ENCODE results near the gene RPL39L. TPM values are rescaled to one million over a fixed set of nuclear protein-coding genes. Genes with fewer than 3 reads are reported as not detected.

RPL39L gene
- total RNA-seq, 2 donors from 2014 or later, result 7.8 TPM; not detected in 1

DNA sequence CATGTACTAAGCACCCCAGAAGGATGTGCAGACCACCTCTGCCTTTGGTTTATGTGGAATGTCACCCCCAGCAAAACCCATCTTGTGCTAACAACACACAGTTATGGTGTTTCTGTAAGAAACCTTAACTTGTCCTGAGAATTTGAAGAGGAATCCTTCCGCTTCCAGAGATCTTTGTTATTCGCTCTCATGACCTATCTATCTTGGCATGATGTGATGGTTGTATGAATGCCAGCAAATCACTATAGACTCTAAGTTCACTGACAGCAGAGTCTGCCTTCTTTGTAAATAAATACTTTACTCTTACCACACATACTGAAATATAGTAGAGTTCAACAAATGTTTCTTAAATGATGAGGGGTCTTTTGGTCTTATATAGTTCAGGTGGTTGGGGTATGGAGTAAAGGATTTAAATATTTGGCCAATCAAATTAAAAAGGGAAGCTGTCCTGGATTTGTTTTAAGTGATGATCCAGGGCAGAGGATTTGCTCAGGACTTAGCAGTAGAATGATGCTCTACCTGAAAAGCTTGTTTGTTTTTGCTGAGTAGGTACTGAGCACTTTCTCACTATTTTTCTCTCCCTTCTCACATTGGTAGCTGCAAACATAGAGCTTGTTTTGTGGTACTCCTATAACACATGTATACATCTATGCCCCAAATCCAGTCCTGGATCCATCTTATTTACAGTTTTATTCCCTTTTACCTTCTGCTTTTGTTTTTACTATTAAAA, 30.1 kb upstream of the RPL39L start:
- Histone ChIP-seq H3K9me3 (no peaks in the 10 kb centered on the region), H3K4me1 (no peaks in the 10 kb centered on the region), H3K27me3 (no peaks in the 10 kb centered on the region), H3K27ac (no peak overlapping the region), H3K4me3 (no peak overlapping the region), H3K36me3 (replicated peaks in 1 of 2; ENCODE audit: insufficient read depth in 1 of 2, low read depth in 2 of 2) (no peaks in the 10 kb centered on the region)
- ATAC-seq, result no peak
- no peak for DNase-seq
- WGBS, 2 donors, result 61 to 78% methylated on average over 2 of the region's 2 CpGs
- intact Hi-C loops (cut with DNase I), result loop anchor here (10.0 kb wide), 2 partner anchors 55 to 315 kb away; no protein-coding TSS in a partner anchor
- TF ChIP-seq, protein P1, sequence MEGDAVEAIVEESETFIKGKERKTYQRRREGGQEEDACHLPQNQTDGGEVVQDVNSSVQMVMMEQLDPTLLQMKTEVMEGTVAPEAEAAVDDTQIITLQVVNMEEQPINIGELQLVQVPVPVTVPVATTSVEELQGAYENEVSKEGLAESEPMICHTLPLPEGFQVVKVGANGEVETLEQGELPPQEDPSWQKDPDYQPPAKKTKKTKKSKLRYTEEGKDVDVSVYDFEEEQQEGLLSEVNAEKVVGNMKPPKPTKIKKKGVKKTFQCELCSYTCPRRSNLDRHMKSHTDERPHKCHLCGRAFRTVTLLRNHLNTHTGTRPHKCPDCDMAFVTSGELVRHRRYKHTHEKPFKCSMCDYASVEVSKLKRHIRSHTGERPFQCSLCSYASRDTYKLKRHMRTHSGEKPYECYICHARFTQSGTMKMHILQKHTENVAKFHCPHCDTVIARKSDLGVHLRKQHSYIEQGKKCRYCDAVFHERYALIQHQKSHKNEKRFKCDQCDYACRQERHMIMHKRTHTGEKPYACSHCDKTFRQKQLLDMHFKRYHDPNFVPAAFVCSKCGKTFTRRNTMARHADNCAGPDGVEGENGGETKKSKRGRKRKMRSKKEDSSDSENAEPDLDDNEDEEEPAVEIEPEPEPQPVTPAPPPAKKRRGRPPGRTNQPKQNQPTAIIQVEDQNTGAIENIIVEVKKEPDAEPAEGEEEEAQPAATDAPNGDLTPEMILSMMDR (IDR thresholded peaks at IDR 0.05), result no peak
- TF ChIP-seq POLR2A (IDR thresholded peaks at IDR 0.05), result no peak

DNA sequence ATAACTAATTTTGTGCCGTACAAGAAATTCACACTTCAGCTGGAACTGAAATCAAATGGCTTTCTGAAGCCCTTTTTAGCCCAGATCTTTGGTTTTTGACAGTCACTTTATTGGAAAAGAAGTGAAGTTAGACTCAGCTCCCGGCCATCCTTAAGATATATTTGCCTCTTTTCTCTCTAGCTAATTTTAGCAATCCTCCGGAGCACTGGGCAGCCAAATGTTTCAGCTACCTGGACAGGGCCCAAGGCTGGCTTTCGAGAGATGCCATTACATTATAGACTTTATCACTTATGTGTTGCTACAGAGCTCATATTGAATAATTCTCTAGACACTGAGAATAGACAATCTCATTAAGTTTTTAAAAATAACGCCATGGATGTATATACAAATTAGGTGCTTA, 28.5 kb upstream of the RPL39L start:
- ATAC-seq (no peak), DNase-seq (no peak)
- H3K4me3 ChIP-seq, result no peak overlapping the region
- 64 to 70% methylated on average over 5 of the region's 5 CpGs for WGBS, 2 donors
- H3K36me3 ChIP-seq (replicated peaks in 1 of 2; ENCODE audit: insufficient read depth in 1 of 2, low read depth in 2 of 2), result no peaks in the 10 kb centered on the region
- H3K9me3 ChIP-seq, result no peaks in the 10 kb centered on the region
- intact Hi-C loops (cut with DNase I), result loop anchor here (10.0 kb wide), 2 partner anchors 53 to 313 kb away; no protein-coding TSS in a partner anchor
- H3K27ac ChIP-seq, result no peak overlapping the region
- no peaks in the 10 kb centered on the region for H3K27me3 ChIP-seq
- TF ChIP-seq, protein P1 (IDR thresholded peaks at IDR 0.05), result no peak
- no peaks in the 10 kb centered on the region for H3K4me1 ChIP-seq

DNA sequence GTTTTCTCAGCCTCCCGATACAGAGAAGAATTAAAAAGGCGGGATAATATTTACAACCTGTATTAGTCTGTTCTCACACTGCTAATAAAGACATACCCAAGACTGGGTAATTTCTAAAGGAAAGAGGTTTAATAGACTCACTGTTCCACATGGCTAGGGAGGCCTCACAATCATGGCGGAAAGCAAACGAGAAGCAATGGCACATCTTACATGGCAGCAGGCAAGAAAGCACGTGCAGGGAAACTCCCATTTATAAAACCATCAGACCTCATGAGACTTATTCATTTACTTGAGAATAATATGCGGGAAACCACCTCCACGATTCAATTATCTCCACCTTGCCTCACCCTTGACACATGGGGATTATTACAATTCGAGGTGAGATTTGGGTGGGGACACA, 27.5 kb upstream of the RPL39L start:
- Histone ChIP-seq H3K27me3 (no peaks in the 10 kb centered on the region), H3K4me3 (no peak overlapping the region), H3K27ac (no peak overlapping the region), H3K36me3 (replicated peaks in 1 of 2; ENCODE audit: insufficient read depth in 1 of 2, low read depth in 2 of 2) (no peaks in the 10 kb centered on the region), H3K9me3 (no peaks in the 10 kb centered on the region), H3K4me1 (no peaks in the 10 kb centered on the region)
- no peak for DNase-seq
- no peak for ATAC-seq
- intact Hi-C loops (cut with DNase I), result loop anchor here (10.0 kb wide), 2 partner anchors 52 to 312 kb away; no protein-coding TSS in a partner anchor
- WGBS, 2 donors, result 73 to 76% methylated on average over 8 of the region's 8 CpGs
- TF ChIP-seq, protein P1 (IDR thresholded peaks at IDR 0.05), result no peak

DNA sequence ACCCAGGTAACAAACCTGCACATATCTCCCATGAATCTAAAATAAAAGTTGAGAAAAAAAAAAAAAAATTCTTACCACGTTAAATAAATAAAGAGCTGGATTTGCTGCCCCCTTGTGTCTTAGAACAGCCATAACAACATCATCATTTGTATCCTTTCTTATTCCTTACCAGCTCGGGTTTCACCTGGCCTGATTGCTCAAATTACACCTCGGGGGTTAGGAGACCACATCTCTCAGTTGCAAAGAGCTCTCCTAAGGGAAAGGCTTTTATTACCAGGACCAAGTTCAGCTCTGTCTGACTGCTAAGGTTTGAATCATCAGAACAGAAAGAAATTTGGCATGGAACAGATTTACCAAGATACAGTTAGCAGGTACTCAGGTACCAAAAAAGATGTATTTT, 25.8 kb upstream of the RPL39L start:
- ATAC-seq (peak; percentile 56), DNase-seq (peak; percentile 28 to 69 (median 45))
- no peak overlapping the region for H3K4me3 ChIP-seq
- no peak overlapping the region for H3K27ac ChIP-seq
- intact Hi-C loops (cut with DNase I), result loop anchor here (10.0 kb wide), 2 partner anchors 50 to 310 kb away; no protein-coding TSS in a partner anchor
- no peaks in the 10 kb centered on the region for H3K4me1 ChIP-seq
- 0% methylated on average over 3 of the region's 3 CpGs for WGBS, 2 donors
- no peaks in the 10 kb centered on the region for H3K27me3 ChIP-seq
- TF ChIP-seq, protein P1 (IDR thresholded peaks at IDR 0.05), result peak; percentile 62 to 93 (median 73)
- TF ChIP-seq POLR2A (IDR thresholded peaks at IDR 0.05), result no peak
- no peaks in the 10 kb centered on the region for H3K9me3 ChIP-seq
- no peaks in the 10 kb centered on the region for H3K36me3 ChIP-seq (replicated peaks in 1 of 2; ENCODE audit: insufficient read depth in 1 of 2, low read depth in 2 of 2)
